Transverse colon (tissue), 4 donors: ENCODE data around the gene WSCD2.

Experiments used
- CTCF ChIP-seq, 5 experiments: fragments of 200-600 bp in 3 of 5; fragments of 450-650 bp in 2 of 5; sonication (generic) in 3 of 5; IDR thresholded peaks; 1 replicate in 2 of 5; 2 replicates in 3 of 5; pipeline ENCODE4 v1.5.1; 2016 to 2017; ENCODE audit warnings: antibody characterized with exemption in 5 of 5, inconsistent platforms in 3 of 5, mild to moderate bottlenecking in 2 of 5, moderate library complexity in 1 of 5
- EP300 ChIP-seq: sonication (generic); formaldehyde crosslinking; IDR thresholded peaks from one replicate; pipeline ENCODE4 v1.6.1; 2017; ENCODE audit warnings: antibody characterized with exemption, low read depth
- POLR2A ChIP-seq: fragments of 450-650 bp; IDR thresholded peaks from one replicate; pipeline ENCODE4 v1.6.1; 2016; ENCODE audit warnings: antibody characterized with exemption, mild to moderate bottlenecking, moderate library complexity
- POLR2AphosphoS5 ChIP-seq, 3 donors: sonication (generic); formaldehyde crosslinking; IDR thresholded peaks; one replicate each; pipeline ENCODE4 v1.6.1; 2016; ENCODE audit warnings: antibody characterized with exemption in 3 of 3

GRCh38 chr12:108139454-108139853, 10.4 kb downstream of the WSCD2 start:
- TF ChIP-seq CTCF (IDR thresholded peaks at IDR 0.05), result no peak
- no peak for TF ChIP-seq POLR2A
- no peak for TF ChIP-seq POLR2AphosphoS5 (IDR thresholded peaks at IDR 0.05)
- TF ChIP-seq EP300, result no peak
